ENCODE data around the gene OBP2A. TPM values are rescaled to one million over a fixed set of nuclear protein-coding genes. Genes with fewer than 3 reads are reported as not detected.
"Not testable (repeated sequence)": the region's sequence is repeated elsewhere in the genome, so short reads cannot be mapped to it uniquely, and the experiment has no call there.

OBP2A gene
- total and polyA plus RNA-seq, 9 donors = 1.4 to 7.8 (median 4.8) TPM; not detected in 5

DNA sequence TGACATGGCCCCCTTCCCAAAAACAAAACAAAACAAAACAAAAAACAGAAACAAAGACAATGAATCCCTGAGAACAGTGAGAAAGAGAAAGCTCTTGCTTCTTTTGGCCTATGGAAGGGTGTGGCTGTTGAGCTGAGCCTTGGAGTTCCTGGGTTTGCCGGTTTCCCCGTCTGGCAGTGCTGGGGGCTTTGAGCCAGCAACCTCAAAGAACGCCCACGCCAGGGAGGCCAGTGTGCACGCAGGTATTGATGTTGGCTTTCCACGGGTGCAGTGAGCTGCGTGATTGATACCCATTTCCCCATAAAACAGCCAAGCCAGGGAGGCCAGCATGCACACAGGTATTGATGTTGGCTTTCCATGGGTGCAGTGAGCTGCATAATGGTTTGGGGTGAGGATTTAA lies 33.0 kb upstream of the OBP2A start:
- H3K9me3 ChIP-seq = no peaks in the 10 kb centered on the region
- intact Hi-C loops (cut with DNase I) = no loop called here
- H3K36me3 ChIP-seq = no peaks in the 10 kb centered on the region
- no peak overlapping the region for H3K27ac ChIP-seq
- TF ChIP-seq, protein P1, sequence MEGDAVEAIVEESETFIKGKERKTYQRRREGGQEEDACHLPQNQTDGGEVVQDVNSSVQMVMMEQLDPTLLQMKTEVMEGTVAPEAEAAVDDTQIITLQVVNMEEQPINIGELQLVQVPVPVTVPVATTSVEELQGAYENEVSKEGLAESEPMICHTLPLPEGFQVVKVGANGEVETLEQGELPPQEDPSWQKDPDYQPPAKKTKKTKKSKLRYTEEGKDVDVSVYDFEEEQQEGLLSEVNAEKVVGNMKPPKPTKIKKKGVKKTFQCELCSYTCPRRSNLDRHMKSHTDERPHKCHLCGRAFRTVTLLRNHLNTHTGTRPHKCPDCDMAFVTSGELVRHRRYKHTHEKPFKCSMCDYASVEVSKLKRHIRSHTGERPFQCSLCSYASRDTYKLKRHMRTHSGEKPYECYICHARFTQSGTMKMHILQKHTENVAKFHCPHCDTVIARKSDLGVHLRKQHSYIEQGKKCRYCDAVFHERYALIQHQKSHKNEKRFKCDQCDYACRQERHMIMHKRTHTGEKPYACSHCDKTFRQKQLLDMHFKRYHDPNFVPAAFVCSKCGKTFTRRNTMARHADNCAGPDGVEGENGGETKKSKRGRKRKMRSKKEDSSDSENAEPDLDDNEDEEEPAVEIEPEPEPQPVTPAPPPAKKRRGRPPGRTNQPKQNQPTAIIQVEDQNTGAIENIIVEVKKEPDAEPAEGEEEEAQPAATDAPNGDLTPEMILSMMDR (IDR thresholded peaks at IDR 0.05) = no peak
- no peak for TF ChIP-seq EP300 (IDR thresholded peaks at IDR 0.05)
- TF ChIP-seq POLR2A (IDR thresholded peaks at IDR 0.05) = no peak
- no peaks in the 10 kb centered on the region for H3K27me3 ChIP-seq
- no peak overlapping the region for H3K4me3 ChIP-seq
- DNase-seq = peak in 1 of 5 donors; percentile 3
- 43 to 54% (median 46%) methylated on average over 7 of the region's 7 CpGs for WGBS, 3 donors
- H3K4me1 ChIP-seq (ENCODE audit: insufficient read depth) = no peaks in the 10 kb centered on the region

DNA sequence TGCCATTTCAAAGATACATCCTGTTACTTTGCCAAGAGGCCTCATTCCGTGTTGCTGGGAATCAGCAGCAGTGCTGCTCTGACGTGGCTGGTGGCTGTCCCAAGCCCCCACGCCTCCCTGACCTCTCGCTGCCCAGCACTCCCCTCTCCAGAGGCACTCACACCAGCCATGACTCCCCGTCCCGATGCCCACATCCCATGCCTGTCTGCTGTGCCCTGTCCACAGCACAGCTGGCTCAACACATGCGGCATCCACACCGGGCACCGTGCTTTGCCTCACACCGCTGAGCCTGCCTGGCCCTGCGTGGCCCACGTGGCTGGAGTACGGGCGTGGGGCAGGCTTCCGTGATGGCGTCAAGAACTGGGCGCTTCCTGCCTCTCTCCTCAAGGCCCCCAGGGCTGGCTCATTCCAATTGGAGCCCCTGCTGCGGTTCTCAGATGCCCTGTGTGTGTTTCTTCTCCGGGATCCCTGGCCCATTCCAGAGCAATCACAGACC lies 32.5 kb upstream of the OBP2A start:
- Histone ChIP-seq H3K4me1 (ENCODE audit: insufficient read depth) (no peaks in the 10 kb centered on the region), H3K27me3 (no peaks in the 10 kb centered on the region), H3K36me3 (no peaks in the 10 kb centered on the region), H3K4me3 (no peak overlapping the region), H3K9me3 (no peaks in the 10 kb centered on the region), H3K27ac (no peak overlapping the region)
- peak in 1 of 5 donors; percentile 11 for DNase-seq
- no peak for TF ChIP-seq POLR2A (IDR thresholded peaks at IDR 0.05)
- TF ChIP-seq, protein P1 (IDR thresholded peaks at IDR 0.05) = no peak
- no peak for TF ChIP-seq EP300 (IDR thresholded peaks at IDR 0.05)
- 77 to 84% (median 83%) methylated on average over 19 of the region's 19 CpGs for WGBS, 3 donors
- intact Hi-C loops (cut with DNase I) = no loop called here

DNA sequence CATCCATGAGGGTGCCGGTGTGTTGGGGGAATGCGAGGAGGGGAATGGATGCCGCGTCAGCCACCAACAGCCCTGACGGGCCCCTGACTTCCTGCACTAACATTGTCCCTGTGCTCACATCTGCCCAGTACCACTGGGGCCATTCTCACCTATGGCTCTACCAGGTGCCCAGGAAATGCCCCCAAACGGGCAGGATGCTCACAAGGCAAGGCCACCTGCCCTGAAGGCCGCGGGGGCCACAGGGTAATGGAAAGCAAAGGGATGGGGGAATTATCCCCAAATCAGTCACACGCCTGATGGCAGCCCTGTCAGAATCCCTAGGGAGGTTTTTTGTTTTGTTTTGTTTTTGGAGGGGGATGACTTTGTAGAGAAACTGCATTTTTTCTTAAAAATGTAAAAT lies 32.0 kb upstream of the OBP2A start:
- DNase-seq; H3K4me3 ChIP-seq; H3K27ac ChIP-seq; H3K4me1 ChIP-seq (ENCODE audit: insufficient read depth); intact Hi-C loops (cut with DNase I); H3K27me3 ChIP-seq; H3K36me3 ChIP-seq; H3K9me3 ChIP-seq: not testable (repeated sequence)
- 80 to 90% (median 82%) methylated on average over 6 to 9 of the region's 9 CpGs for WGBS, 3 donors

- TF ChIP-seq POLR2A (IDR thresholded peaks at IDR 0.05) (no peak), EP300 (IDR thresholded peaks at IDR 0.05) (no peak)
- TF ChIP-seq, protein P1 (IDR thresholded peaks at IDR 0.05) = no peak
- H3K27me3 ChIP-seq = no peaks in the 10 kb centered on the region
- H3K4me1 ChIP-seq (ENCODE audit: insufficient read depth) = no peaks in the 10 kb centered on the region
- no peak overlapping the region for H3K27ac ChIP-seq
- no peaks in the 10 kb centered on the region for H3K36me3 ChIP-seq
- DNase-seq = peak in 1 of 5 donors; percentile 2
- intact Hi-C loops (cut with DNase I) = no loop called here
- H3K4me3 ChIP-seq = no peak overlapping the region
- H3K9me3 ChIP-seq = no peaks in the 10 kb centered on the region
- WGBS, 3 donors = 74 to 82% (median 75%) methylated on average over 17 of the region's 17 CpGs
These were observed 31.4 kb upstream of the OBP2A start for GRCh38 chr9:135514342-135515082.

Data from ovary (tissue), 9 donors.